HG03280 (cell line): ENCODE data around the gene SERPINB10.

Experiments
- ATAC-seq: cut with Tn5 transposase; IDR thresholded peaks from one replicate; pipeline ENCODE4 v1.9.1; 2021; ENCODE audit warnings: mild to moderate bottlenecking, moderate library complexity; ENCODE audit not compliant: unreplicated experiment

Gene SERPINB10

DNA sequence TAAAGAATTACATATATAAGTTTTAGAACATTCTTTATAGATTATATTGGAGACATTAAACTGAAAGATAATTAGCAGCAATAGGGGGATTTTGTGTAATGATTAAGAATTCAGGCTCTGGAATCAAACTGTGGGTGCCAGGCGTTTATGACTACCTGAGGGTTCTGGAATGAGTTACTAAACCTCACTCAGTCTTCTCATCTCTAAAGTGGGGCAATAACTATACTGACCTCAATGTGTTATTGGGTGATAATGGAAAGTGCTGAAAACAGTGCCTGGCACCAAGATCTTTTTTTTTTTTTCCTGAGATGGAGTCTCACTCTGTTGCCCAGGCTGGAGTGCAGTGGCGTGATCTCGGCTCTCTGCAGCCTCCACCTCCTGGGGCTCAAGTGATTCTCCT is 69.3 kb downstream of the SERPINB10 start:
- ATAC-seq: no peak

DNA sequence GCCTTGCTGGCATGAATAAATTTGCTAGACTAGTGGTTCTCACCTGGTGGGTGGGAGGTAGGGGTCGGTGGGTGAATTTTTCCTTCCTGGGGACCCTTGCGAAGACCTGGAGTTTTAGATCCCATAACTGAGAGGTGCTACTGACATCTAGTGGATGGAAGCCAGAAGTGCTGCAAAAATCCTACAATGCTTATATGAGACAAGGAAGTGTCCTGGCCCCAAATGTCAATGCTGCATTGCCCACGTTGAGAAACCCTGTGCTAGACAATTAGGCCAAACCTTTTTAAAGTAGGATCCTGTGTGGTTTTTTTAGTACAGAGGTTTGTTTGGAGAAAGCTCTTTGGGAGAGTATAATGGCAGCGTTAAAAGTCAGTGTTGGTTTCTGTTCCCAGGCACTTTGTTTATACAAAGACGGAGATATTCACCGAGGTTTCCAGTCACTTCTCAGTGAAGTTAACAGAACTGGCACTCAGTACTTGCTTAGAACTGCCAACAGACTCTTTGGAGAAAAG is 71.7 kb downstream of the SERPINB10 start:
- peak; percentile 83 for ATAC-seq

- ATAC-seq: no peak
These were observed 72.3 kb downstream of the SERPINB10 start for GRCh38 chr18:63980027-63980426.

- no peak for ATAC-seq
These were observed 73.2 kb downstream of the SERPINB10 start for GRCh38 chr18:63980896-63981460.

DNA sequence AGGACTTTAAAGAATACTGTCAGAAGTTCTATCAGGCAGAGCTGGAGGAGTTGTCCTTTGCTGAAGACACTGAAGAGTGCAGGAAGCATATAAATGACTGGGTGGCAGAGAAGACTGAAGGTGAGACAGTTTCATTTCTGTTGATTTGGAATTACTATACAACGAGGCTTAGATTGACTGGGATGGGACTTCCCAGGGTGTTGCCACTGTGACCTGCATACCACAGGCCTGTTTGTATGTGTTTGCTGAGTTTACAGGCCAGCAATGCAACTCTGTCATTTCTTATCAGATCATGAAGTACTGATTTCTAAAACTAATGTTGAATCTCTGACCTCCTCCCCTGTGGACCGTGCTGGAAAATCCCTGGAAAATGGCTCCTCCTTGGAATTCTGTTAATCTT is 74.0 kb downstream of the SERPINB10 start:
- ATAC-seq: no peak

GRCh38 chr18:63982361-63982760 is 74.6 kb downstream of the SERPINB10 start:
- ATAC-seq: no peak
